Measurements from ENCODE around the gene FLNC. TPM values are rescaled to one million over a fixed set of nuclear protein-coding genes. Genes with fewer than 3 reads are reported as not detected.

FLNC gene
- total RNA-seq, 1 experiment from 2014 or later, result 8.0 TPM

- CTCF ChIA-PET, result interaction anchor here (0.7 to 1.2 kb wide), 3 partner anchors 36 to 129 kb away, joined by 3 to 6 read pairs (median 3); no protein-coding TSS in a partner anchor
- Mint-ChIP-seq H3K36me3 (no peaks in the 10 kb centered on the region), H3K27me3 (ENCODE audit: low read depth) (peaks cover 31% of the 10 kb centered on the region), H3K27ac (peak overlapping the region; percentile 57), H3K4me1 (peaks cover 19% of the 10 kb centered on the region), H3K9me3 (no peaks in the 10 kb centered on the region), H3K4me3 (no peak overlapping the region)
- no peak for TF ChIP-seq MLX (CRISPR knock-in tag; IDR thresholded peaks at IDR 0.05)
- TF ChIP-seq NFYB (CRISPR knock-in tag; conservative IDR thresholded peaks at IDR 0.05; ENCODE audit: low read depth), result no peak
- TF ChIP-seq CBFB (CRISPR knock-in tag; IDR thresholded peaks at IDR 0.05; ENCODE audit: low read depth), result no peak
- no peak for TF ChIP-seq AR (CRISPR knock-in tag; IDR thresholded peaks at IDR 0.05)
- no peak for TF ChIP-seq ZNF396 (CRISPR knock-in tag; IDR thresholded peaks at IDR 0.05; ENCODE audit: borderline replicate concordance)
- TF ChIP-seq GTF2I (CRISPR knock-in tag; conservative IDR thresholded peaks at IDR 0.05), result no peak
- TF ChIP-seq TEAD1 (CRISPR knock-in tag; IDR thresholded peaks at IDR 0.05), result no peak
- TF ChIP-seq PREB (CRISPR knock-in tag; IDR thresholded peaks at IDR 0.05; ENCODE audit: borderline replicate concordance), result no peak
- TF ChIP-seq MAX (CRISPR knock-in tag; IDR thresholded peaks at IDR 0.05), result no peak
- no peak for TF ChIP-seq HMGXB4 (CRISPR knock-in tag; IDR thresholded peaks at IDR 0.05)
- no peak for TF ChIP-seq ZNF219 (CRISPR knock-in tag; IDR thresholded peaks at IDR 0.05; ENCODE audit: borderline replicate concordance)
- TF ChIP-seq ZNF671 (CRISPR knock-in tag; IDR thresholded peaks at IDR 0.05), result no peak
- no peak for ATAC-seq
- no peak for DNase-seq (ENCODE audit: low spot score)
- POLR2A ChIA-PET, result interaction anchor here (0.7 kb wide), 2 partner anchors 21 to 42 kb away, joined by 3 read pairs; no protein-coding TSS in a partner anchor
Measured at GRCh38 chr7:128826916-128827247, 3.3 kb upstream of the FLNC start.

- Mint-ChIP-seq H3K27ac (peak overlapping the region; percentile 57; the same call in 1 of the 2 replicates), H3K9me3 (no peaks in the 10 kb centered on the region), H3K27me3 (ENCODE audit: low read depth) (peaks cover 32% of the 10 kb centered on the region), H3K4me3 (no peak overlapping the region), H3K4me1 (peaks cover 22% of the 10 kb centered on the region), H3K36me3 (no peaks in the 10 kb centered on the region)
- ChIA-PET CTCF (interaction anchor here (0.5 to 2.6 kb wide), 7 partner anchors 14 to 482 kb away, joined by 3 to 9 read pairs (median 3); no protein-coding TSS in a partner anchor), POLR2A (interaction anchor here (0.7 kb wide), 2 partner anchors 22 to 41 kb away, joined by 3 read pairs; no protein-coding TSS in a partner anchor)
- DNase-seq (ENCODE audit: low spot score) (no peak), ATAC-seq (peak; percentile 5; the same call in 1 of the 2 replicates)
- TF ChIP-seq ZNF317 (CRISPR knock-in tag; IDR thresholded peaks at IDR 0.05; ENCODE audit: borderline replicate concordance, low read depth) (no peak), GABPB1 (CRISPR knock-in tag; IDR thresholded peaks at IDR 0.05) (peak; percentile 89), IRF1 (CRISPR knock-in tag; IDR thresholded peaks at IDR 0.05) (no peak), SP1 (CRISPR knock-in tag; conservative IDR thresholded peaks at IDR 0.05) (no peak), FOXK1 (CRISPR knock-in tag; IDR thresholded peaks at IDR 0.05) (no peak), NR1H2 (CRISPR knock-in tag; IDR thresholded peaks at IDR 0.05) (no peak), ZBTB21 (CRISPR knock-in tag; IDR thresholded peaks at IDR 0.05; ENCODE audit: borderline replicate concordance) (no peak), FOXP1 (CRISPR knock-in tag; IDR thresholded peaks at IDR 0.05; ENCODE audit: borderline replicate concordance) (peak; percentile 19; the same call in 1 of the 2 replicates), ZNF532 (CRISPR knock-in tag; IDR thresholded peaks at IDR 0.05; ENCODE audit: borderline replicate concordance) (no peak), SOX15 (CRISPR knock-in tag; IDR thresholded peaks at IDR 0.05) (no peak), SMAD4 (CRISPR knock-in tag; IDR thresholded peaks at IDR 0.05) (no peak)
Measured at GRCh38 chr7:128827248-128827958, 2.8 kb upstream of the FLNC start.

Measured in WTC11 (cell line).